ENCODE data around the gene PHETA1. TPM values are rescaled to one million over a fixed set of nuclear protein-coding genes. Genes with fewer than 3 reads are reported as not detected.
A peak's percentile ranks its signal among the peaks of the same experiment; 100 is the strongest.

PHETA1 gene
- total and polyA plus RNA-seq, 2 of the 13 experiments (the other 11 are each of a cell fraction or from before 2014, with no cell fraction given) = 11.3 to 20.8 TPM

- Histone ChIP-seq H4K20me1 (ENCODE audit: insufficient read depth, low read length) (no peaks in the 10 kb centered on the region), H3K79me2 (ENCODE audit: insufficient read depth, low read length) (no peaks in the 10 kb centered on the region), H3K9ac (ENCODE audit: insufficient read depth, low read depth, low read length) (no peak overlapping the region), H2AFZ (ENCODE audit: low read length) (no peak overlapping the region), H3K27me3 (ENCODE audit: control insufficient read depth in 1 of 2, insufficient read depth in 2 of 2, low read length in 2 of 2) (peaks cover 6 to 12% of the 10 kb centered on the region in 2 experiments; a peak in 4 of 5 replicates), H3K4me3 (replicated peaks in 1 of 3; ENCODE audit: insufficient read depth in 1 of 3, low read depth in 2 of 3, low read length in 3 of 3) (no peak overlapping the region), H3K9me3 (ENCODE audit: low read length) (no peaks in the 10 kb centered on the region), H3K36me3 (replicated peaks in 1 of 2; ENCODE audit: control insufficient read depth in 1 of 2, insufficient read depth in 2 of 2, low read length in 2 of 2) (no peaks in the 10 kb centered on the region), H3K27ac (ENCODE audit: extremely low read length, insufficient read depth, low read length) (no peak overlapping the region), H3K4me2 (ENCODE audit: low read depth, low read length) (no peak overlapping the region), H3K4me1 (ENCODE audit: insufficient read depth, low read length) (peaks cover 10% of the 10 kb centered on the region; the same call in 1 of the 2 replicates)
- ChIA-PET POLR2A (no interaction called here), CTCF (ENCODE audit: low intra/inter-chr PET ratio, low total read pairs) (no interaction called here)
- ATAC-seq (no peak), FAIRE-seq (no peak), DNase-seq (ENCODE audit: low spot score) (no peak)
- no peak for TF ChIP-seq ZNF263 (CRISPR knock-in tag; IDR thresholded peaks at IDR 0.05)
- WGBS (ENCODE audit: low lambda C conversion rate) = 59% methylated on average over 5 of the region's 5 CpGs
- no TSS peak for BruUV-seq (replicated peaks)
- in situ Hi-C loops (cut with HindIII; ENCODE audit: extremely low pct_ligation_motif_present, low pct_unique_long_range_greater_than_20kb) = no loop called here
- intact Hi-C loops (cut with micrococcal nuclease; ENCODE audit: unreplicated experiment) = no loop called here
Observed at GRCh38 chr12:111384596-111384995, 15.7 kb upstream of the PHETA1 start.

- Histone ChIP-seq H3K9me3 (ENCODE audit: low read length) (no peaks in the 10 kb centered on the region), H3K27me3 (ENCODE audit: control insufficient read depth in 1 of 2, insufficient read depth in 2 of 2, low read length in 2 of 2) (peaks cover 4 to 6% of the 10 kb centered on the region in 2 experiments; a peak in 3 of 5 replicates), H3K36me3 (replicated peaks in 1 of 2; ENCODE audit: control insufficient read depth in 1 of 2, insufficient read depth in 2 of 2, low read length in 2 of 2) (no peaks in the 10 kb centered on the region), H3K4me3 (replicated peaks in 1 of 3; ENCODE audit: insufficient read depth in 1 of 3, low read depth in 2 of 3, low read length in 3 of 3) (no peak overlapping the region), H2AFZ (ENCODE audit: low read length) (no peak overlapping the region), H3K79me2 (ENCODE audit: insufficient read depth, low read length) (no peaks in the 10 kb centered on the region), H3K9ac (ENCODE audit: insufficient read depth, low read depth, low read length) (no peak overlapping the region), H4K20me1 (ENCODE audit: insufficient read depth, low read length) (no peaks in the 10 kb centered on the region), H3K4me2 (ENCODE audit: low read depth, low read length) (no peak overlapping the region), H3K4me1 (ENCODE audit: insufficient read depth, low read length) (peaks cover 14% of the 10 kb centered on the region; the same call in 1 of the 2 replicates), H3K27ac (ENCODE audit: extremely low read length, insufficient read depth, low read length) (no peak overlapping the region)
- in situ Hi-C loops (cut with HindIII; ENCODE audit: extremely low pct_ligation_motif_present, low pct_unique_long_range_greater_than_20kb) (no loop called here), intact Hi-C loops (cut with micrococcal nuclease; ENCODE audit: unreplicated experiment) (no loop called here)
- ChIA-PET CTCF (ENCODE audit: low intra/inter-chr PET ratio, low total read pairs) (no interaction called here), POLR2A (interaction anchor here (1.0 kb wide), 1 partner anchor 12 kb away, joined by 3 read pairs; no protein-coding TSS in a partner anchor)
- peak; percentile 42; the same call in 1 of the 2 replicates for TF ChIP-seq ZKSCAN1 (IDR thresholded peaks at IDR 0.05; ENCODE audit: low read length)
- no peak for TF ChIP-seq FIP1L1 (IDR thresholded peaks at IDR 0.05; ENCODE audit: borderline replicate concordance, insufficient read depth, low read depth, low read length)
- FAIRE-seq (no peak), ATAC-seq (no peak), DNase-seq (ENCODE audit: low spot score) (no peak)
- BruUV-seq (replicated peaks) = no TSS peak
- 58% methylated on average over 4 of the region's 6 CpGs for WGBS (ENCODE audit: low lambda C conversion rate)
Observed at GRCh38 chr12:111379942-111380554, 11.2 kb upstream of the PHETA1 start.
